H9 (cell line): ENCODE data around the gene EDA2R. TPM values are rescaled to one million over a fixed set of nuclear protein-coding genes. Genes with fewer than 3 reads are reported as not detected.

Experiments used
- DNase-seq: peaks from one replicate; pipeline ENCODE4 v3.0.0-alpha.2; 2017
- H2AFZ ChIP-seq: one replicate; pipeline ENCODE4 v1.6.1; 2013; ENCODE audit warnings: mild to moderate bottlenecking, low read length, control low read depth, moderate library complexity
- H2AK5ac ChIP-seq: 2 replicates; pipeline ENCODE4 v1.6.1; 2013; ENCODE audit warnings: low read length, control low read depth, mixed read lengths; ENCODE audit not compliant: insufficient read length
- H2BK120ac ChIP-seq: one replicate; pipeline ENCODE4 v1.6.1; 2013; ENCODE audit warnings: low read depth, mild to moderate bottlenecking, low read length, control low read depth, inconsistent platforms; ENCODE audit not compliant: poor library complexity, severe bottlenecking
- H2BK12ac ChIP-seq: 2 replicates; pipeline ENCODE4 v1.6.1; 2013; ENCODE audit warnings: low read length, control low read depth, mixed read lengths, low read depth; ENCODE audit not compliant: insufficient read length
- H2BK15ac ChIP-seq: 2 replicates; pipeline ENCODE4 v1.6.1; 2013; ENCODE audit warnings: low read depth, low read length, control low read depth
- H2BK20ac ChIP-seq: one replicate; pipeline ENCODE4 v1.6.1; 2013; ENCODE audit warnings: low read depth, mild to moderate bottlenecking, low read length, control low read depth, inconsistent platforms; ENCODE audit not compliant: poor library complexity, severe bottlenecking
- H2BK5ac ChIP-seq: 2 replicates; pipeline ENCODE4 v1.6.1; 2013; ENCODE audit warnings: low read length, control low read depth, mixed read lengths; ENCODE audit not compliant: insufficient read length
- H3K14ac ChIP-seq: 2 replicates; pipeline ENCODE4 v1.6.1; 2013; ENCODE audit warnings: low read length, control low read depth; ENCODE audit not compliant: insufficient read depth
- H3K18ac ChIP-seq: 2 replicates; pipeline ENCODE4 v1.6.1; 2013; ENCODE audit warnings: low read depth, mild to moderate bottlenecking, mixed read lengths, low read length, control low read depth; ENCODE audit not compliant: insufficient read length
- H3K23ac ChIP-seq: 2 replicates; pipeline ENCODE4 v1.6.1; 2013; ENCODE audit warnings: low read length, control low read depth, mixed read lengths, low read depth; ENCODE audit not compliant: insufficient read length
- H3K23me2 ChIP-seq: 2 replicates; pipeline ENCODE4 v1.6.1; 2013; ENCODE audit warnings: low read depth, mild to moderate bottlenecking, mixed read lengths, low read length, control low read depth; ENCODE audit not compliant: insufficient read length, poor library complexity, severe bottlenecking
- H3K27ac ChIP-seq: 2 replicates; pipeline ENCODE4 v1.5.1; 2013; ENCODE audit warnings: low read length, control low read depth, mixed read lengths, low read depth; ENCODE audit not compliant: insufficient read length
- H3K27me3 ChIP-seq: 2 replicates; pipeline ENCODE4 v1.6.1; 2013; ENCODE audit warnings: low read length, control low read depth, inconsistent platforms; ENCODE audit not compliant: insufficient read depth
- H3K4ac ChIP-seq: 2 replicates; pipeline ENCODE4 v1.6.1; 2013; ENCODE audit warnings: low read depth, mild to moderate bottlenecking, control low read depth, inconsistent platforms, low read length, moderate library complexity
- H3K4me1 ChIP-seq: 2 replicates; pipeline ENCODE4 v1.6.1; 2013; ENCODE audit warnings: low read length, control low read depth, inconsistent platforms; ENCODE audit not compliant: insufficient read depth
- H3K4me2 ChIP-seq: 2 replicates; pipeline ENCODE4 v1.6.1; 2013; ENCODE audit warnings: low read length, control low read depth, mixed read lengths; ENCODE audit not compliant: insufficient read length, insufficient read depth
- H3K56ac ChIP-seq: 2 replicates; pipeline ENCODE4 v1.6.1; 2013; ENCODE audit warnings: low read depth, mild to moderate bottlenecking, mixed read lengths, low read length, control low read depth; ENCODE audit not compliant: insufficient read length
- H3K79me1 ChIP-seq: 2 replicates; pipeline ENCODE4 v1.6.1; 2013; ENCODE audit warnings: low read depth, mild to moderate bottlenecking, moderate library complexity, low read length, control low read depth, inconsistent platforms; ENCODE audit not compliant: insufficient read depth, poor library complexity, severe bottlenecking
- H3K79me2 ChIP-seq: 2 replicates; pipeline ENCODE4 v1.6.1; 2013; ENCODE audit warnings: low read length, control low read depth, inconsistent platforms; ENCODE audit not compliant: insufficient read depth
- H3K9ac ChIP-seq: 2 replicates; pipeline ENCODE4 v1.6.1; 2013; ENCODE audit warnings: low read length, control low read depth, mixed read lengths; ENCODE audit not compliant: insufficient read length; ENCODE audit errors: extremely low read depth
- H3K9me3 ChIP-seq: one replicate; pipeline ENCODE4 v1.6.1; 2013; ENCODE audit warnings: low read depth, low read length, inconsistent platforms; ENCODE audit not compliant: control insufficient read depth
- H3T11ph ChIP-seq: one replicate; pipeline ENCODE4 v1.6.1; 2013; ENCODE audit warnings: mild to moderate bottlenecking, low read length, control low read depth, inconsistent platforms
- H4K20me1 ChIP-seq: one replicate; pipeline ENCODE4 v1.6.1; 2013; ENCODE audit not compliant: control insufficient read depth, insufficient read length, insufficient read depth
- H4K5ac ChIP-seq: 2 replicates; pipeline ENCODE4 v1.6.1; 2013; ENCODE audit warnings: low read depth, mild to moderate bottlenecking, mixed read lengths, low read length, control low read depth; ENCODE audit not compliant: insufficient read length
- H4K8ac ChIP-seq: replicated peaks from 2 replicates; pipeline ENCODE4 v1.6.1; 2013; ENCODE audit warnings: low read length, control low read depth, mixed read lengths, low read depth; ENCODE audit not compliant: insufficient read length
- H4K91ac ChIP-seq: 2 replicates; pipeline ENCODE4 v1.6.1; 2013; ENCODE audit warnings: low read depth, mild to moderate bottlenecking, moderate library complexity, mixed read lengths, low read length, control low read depth; ENCODE audit not compliant: insufficient read length
- H3K27ac Mint-ChIP-seq, 3 experiments: 2 replicates in 2 of 3; 3 replicates in 1 of 3; pipeline ENCODE4 v1.8.0; 2020 to 2021; ENCODE audit warnings: mixed read lengths in 3 of 3, mild to moderate bottlenecking in 1 of 3, moderate library complexity in 1 of 3
- H3K27me3 Mint-ChIP-seq: 2 replicates; pipeline ENCODE4 v1.8.0; 2021; ENCODE audit warnings: low read depth, mild to moderate bottlenecking, moderate library complexity, mixed read lengths
- H3K36me3 Mint-ChIP-seq, 3 experiments: 2 replicates in 2 of 3; 3 replicates in 1 of 3; pipeline ENCODE4 v1.8.0; 2020 to 2021; ENCODE audit warnings: low read depth in 3 of 3, mixed read lengths in 3 of 3; ENCODE audit not compliant: insufficient read depth in 1 of 3
- H3K4me1 Mint-ChIP-seq, 2 experiments: 2 replicates each; pipeline ENCODE4 v1.8.0; 2020; ENCODE audit warnings: mixed read lengths in 2 of 2
- H3K4me3 Mint-ChIP-seq, 2 experiments: 2 replicates in 1 of 2; 3 replicates in 1 of 2; pipeline ENCODE4 v1.8.0; 2020 to 2021; ENCODE audit warnings: mild to moderate bottlenecking in 2 of 2, mixed read lengths in 2 of 2, moderate library complexity in 1 of 2
- H3K9me3 Mint-ChIP-seq, 2 experiments: 2 replicates in 1 of 2; 3 replicates in 1 of 2; pipeline ENCODE4 v1.8.0; 2020; ENCODE audit warnings: mild to moderate bottlenecking in 2 of 2, mixed read lengths in 2 of 2, moderate library complexity in 1 of 2
- total RNA-seq: library from RNA; stranded (reverse); gene quantifications from 2 replicates; pipeline ENCODE4 v1.2.1, GENCODE V29; 2021
- TF ChIP-seq, protein P1 (sequence below): fragments of 200-600 bp; sonication (generic); conservative IDR thresholded peaks from 3 replicates; pipeline ENCODE4 v1.8.0; 2021; ENCODE audit warnings: antibody characterized with exemption, mild to moderate bottlenecking

The EDA2R gene
- total RNA-seq, 1 experiment from 2014 or later = 6.6 TPM

GRCh38 chrX:66547847-66548369, 91.0 kb downstream of the EDA2R start:
- H3K27me3 ChIP-seq = no peaks in the 10 kb centered on the region
- no peaks in the 10 kb centered on the region for H3K23me2 ChIP-seq
- no peak overlapping the region for H2BK12ac ChIP-seq
- no peak overlapping the region for H3K14ac ChIP-seq
- H3K4me2 ChIP-seq = no peak overlapping the region
- H3K27ac Mint-ChIP-seq = no peak overlapping the region
- no peak overlapping the region for H4K91ac ChIP-seq
- H3K9me3 ChIP-seq = peaks cover 26% of the 10 kb centered on the region
- H4K20me1 ChIP-seq = no peaks in the 10 kb centered on the region
- H3K4ac ChIP-seq = no peak overlapping the region
- H2BK120ac ChIP-seq = no peak overlapping the region
- no peak overlapping the region for H3K18ac ChIP-seq
- H3K4me1 Mint-ChIP-seq = no peaks in the 10 kb centered on the region
- no peak overlapping the region for H2AFZ ChIP-seq
- H4K8ac ChIP-seq = no peak overlapping the region
- H3K4me3 Mint-ChIP-seq = no peak overlapping the region
- H3K56ac ChIP-seq = no peak overlapping the region
- H3K79me2 ChIP-seq = no peaks in the 10 kb centered on the region
- no peak overlapping the region for H2BK20ac ChIP-seq
- no peak overlapping the region for H2BK5ac ChIP-seq
- H4K5ac ChIP-seq = no peak overlapping the region
- TF ChIP-seq, protein P1, sequence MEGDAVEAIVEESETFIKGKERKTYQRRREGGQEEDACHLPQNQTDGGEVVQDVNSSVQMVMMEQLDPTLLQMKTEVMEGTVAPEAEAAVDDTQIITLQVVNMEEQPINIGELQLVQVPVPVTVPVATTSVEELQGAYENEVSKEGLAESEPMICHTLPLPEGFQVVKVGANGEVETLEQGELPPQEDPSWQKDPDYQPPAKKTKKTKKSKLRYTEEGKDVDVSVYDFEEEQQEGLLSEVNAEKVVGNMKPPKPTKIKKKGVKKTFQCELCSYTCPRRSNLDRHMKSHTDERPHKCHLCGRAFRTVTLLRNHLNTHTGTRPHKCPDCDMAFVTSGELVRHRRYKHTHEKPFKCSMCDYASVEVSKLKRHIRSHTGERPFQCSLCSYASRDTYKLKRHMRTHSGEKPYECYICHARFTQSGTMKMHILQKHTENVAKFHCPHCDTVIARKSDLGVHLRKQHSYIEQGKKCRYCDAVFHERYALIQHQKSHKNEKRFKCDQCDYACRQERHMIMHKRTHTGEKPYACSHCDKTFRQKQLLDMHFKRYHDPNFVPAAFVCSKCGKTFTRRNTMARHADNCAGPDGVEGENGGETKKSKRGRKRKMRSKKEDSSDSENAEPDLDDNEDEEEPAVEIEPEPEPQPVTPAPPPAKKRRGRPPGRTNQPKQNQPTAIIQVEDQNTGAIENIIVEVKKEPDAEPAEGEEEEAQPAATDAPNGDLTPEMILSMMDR = no peak
- H3K27me3 Mint-ChIP-seq = no peaks in the 10 kb centered on the region
- no peak for DNase-seq
- H3K4me1 ChIP-seq = no peaks in the 10 kb centered on the region
- H3K27ac ChIP-seq = no peak overlapping the region
- H2AK5ac ChIP-seq = no peak overlapping the region
- no peak overlapping the region for H2BK15ac ChIP-seq
- no peak overlapping the region for H3T11ph ChIP-seq
- peaks cover 0 to 6% (median 1%) of the 10 kb centered on the region in 3 experiments; a peak in 4 of 7 replicates for H3K36me3 Mint-ChIP-seq
- no peak overlapping the region for H3K23ac ChIP-seq
- H3K9me3 Mint-ChIP-seq = peaks cover 77 to 82% of the 10 kb centered on the region in 2 experiments
- no peak overlapping the region for H3K9ac ChIP-seq
- H3K79me1 ChIP-seq = no peaks in the 10 kb centered on the region
